Fibroblast of pulmonary artery (primary cell): Measurements from ENCODE around the gene UBE2E2.

Source experiments
- DNase-seq: peaks from one replicate; pipeline ENCODE4 v3.0.0-alpha.2; 2010; ENCODE audit warnings: low read depth
- H3K4me3 ChIP-seq: replicated peaks from 2 replicates; pipeline ENCODE4 v1.5.1; 2011; ENCODE audit warnings: low read depth, mild to moderate bottlenecking, control low read depth, low read length, moderate library complexity
- TF ChIP-seq, protein P1 (sequence below): IDR thresholded peaks from 2 replicates; pipeline ENCODE4 v1.5.1; 2011; ENCODE audit warnings: mild to moderate bottlenecking, control low read depth, low read length, inconsistent platforms; ENCODE audit errors: missing control alignments

The UBE2E2 gene

DNA sequence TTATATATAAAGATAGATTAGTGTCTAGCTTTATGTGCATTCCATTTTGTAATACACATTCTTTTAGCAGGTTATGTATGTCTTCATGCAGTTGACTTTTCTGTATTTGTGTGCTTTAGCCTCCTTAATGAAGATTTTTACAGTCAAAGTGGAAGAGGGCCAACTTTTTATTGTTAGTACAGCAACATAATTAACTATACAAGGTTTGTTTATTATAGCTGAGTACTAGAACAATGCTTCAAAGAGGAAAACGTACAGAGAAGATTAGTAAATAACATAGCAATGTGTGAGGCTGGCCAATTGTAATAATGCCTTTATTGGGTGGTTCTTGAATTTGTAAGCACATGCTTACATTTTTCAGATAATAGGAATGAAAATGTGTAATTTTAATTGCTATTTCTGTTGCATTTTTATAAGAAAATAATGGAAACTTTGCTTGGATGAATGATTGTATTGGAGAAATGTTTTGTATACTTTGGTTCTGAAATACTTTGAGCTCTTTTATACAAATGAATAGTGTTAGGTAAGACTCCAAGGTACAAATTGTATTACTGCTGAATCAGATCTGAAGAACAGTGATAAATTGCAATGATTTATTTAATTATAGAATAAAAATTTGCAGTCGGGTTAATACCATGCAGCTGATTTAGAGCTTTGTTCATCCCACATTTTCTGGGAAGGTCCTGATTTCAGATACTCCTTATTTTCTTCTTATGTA lies 41.4 kb downstream of the UBE2E2 start:
- DNase-seq = no peak
- TF ChIP-seq, protein P1, sequence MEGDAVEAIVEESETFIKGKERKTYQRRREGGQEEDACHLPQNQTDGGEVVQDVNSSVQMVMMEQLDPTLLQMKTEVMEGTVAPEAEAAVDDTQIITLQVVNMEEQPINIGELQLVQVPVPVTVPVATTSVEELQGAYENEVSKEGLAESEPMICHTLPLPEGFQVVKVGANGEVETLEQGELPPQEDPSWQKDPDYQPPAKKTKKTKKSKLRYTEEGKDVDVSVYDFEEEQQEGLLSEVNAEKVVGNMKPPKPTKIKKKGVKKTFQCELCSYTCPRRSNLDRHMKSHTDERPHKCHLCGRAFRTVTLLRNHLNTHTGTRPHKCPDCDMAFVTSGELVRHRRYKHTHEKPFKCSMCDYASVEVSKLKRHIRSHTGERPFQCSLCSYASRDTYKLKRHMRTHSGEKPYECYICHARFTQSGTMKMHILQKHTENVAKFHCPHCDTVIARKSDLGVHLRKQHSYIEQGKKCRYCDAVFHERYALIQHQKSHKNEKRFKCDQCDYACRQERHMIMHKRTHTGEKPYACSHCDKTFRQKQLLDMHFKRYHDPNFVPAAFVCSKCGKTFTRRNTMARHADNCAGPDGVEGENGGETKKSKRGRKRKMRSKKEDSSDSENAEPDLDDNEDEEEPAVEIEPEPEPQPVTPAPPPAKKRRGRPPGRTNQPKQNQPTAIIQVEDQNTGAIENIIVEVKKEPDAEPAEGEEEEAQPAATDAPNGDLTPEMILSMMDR = no peak
- H3K4me3 ChIP-seq = no peak overlapping the region

DNA sequence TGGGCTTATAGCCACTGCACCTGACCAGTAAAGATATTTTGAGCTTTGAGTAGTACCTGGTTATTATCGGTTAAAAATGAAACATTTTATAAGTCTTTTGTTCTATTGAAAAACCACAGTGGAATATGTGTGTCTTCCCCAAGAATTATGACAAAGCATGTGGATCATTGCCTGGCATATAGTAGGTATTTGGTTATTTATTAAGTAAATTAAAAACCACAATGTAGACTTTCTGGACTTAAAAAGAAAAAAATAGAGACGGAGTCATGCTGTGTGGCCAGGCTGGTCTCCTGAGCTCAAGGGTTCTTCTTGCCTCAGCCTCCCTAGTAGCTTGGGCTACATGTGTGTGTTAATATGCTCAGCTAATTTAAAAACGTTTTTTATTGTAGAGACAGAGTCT lies 43.5 kb downstream of the UBE2E2 start:
- TF ChIP-seq, protein P1 = no peak
- no peak for DNase-seq
- H3K4me3 ChIP-seq = no peak overlapping the region

DNA sequence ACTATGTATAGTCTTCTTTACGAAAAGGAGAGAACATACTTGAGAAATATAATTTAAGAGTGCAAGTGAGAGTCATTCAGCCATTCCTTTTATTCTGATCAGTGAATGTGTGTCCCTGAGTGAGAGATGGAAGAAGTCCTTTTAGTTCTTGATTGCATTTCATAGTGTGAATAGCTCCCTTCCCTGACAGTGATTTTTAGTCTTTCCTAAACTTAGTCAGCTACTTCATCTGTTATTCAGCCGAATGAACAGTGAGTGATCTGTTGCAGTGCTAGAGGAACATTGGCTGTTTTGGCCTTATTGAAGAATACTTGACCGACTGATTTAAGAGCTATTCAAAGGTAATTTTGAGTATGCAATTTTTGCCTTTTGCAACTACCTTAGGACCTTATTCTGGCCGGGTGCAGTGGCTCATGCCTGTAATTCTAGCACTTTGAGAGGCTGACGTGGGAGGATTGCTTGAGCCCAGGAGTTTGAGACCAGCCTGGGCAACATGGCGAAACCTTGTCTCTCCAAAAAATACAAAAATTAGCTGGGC lies 45.5 kb downstream of the UBE2E2 start:
- no peak for DNase-seq
- no peak overlapping the region for H3K4me3 ChIP-seq
- TF ChIP-seq, protein P1 = no peak

DNA sequence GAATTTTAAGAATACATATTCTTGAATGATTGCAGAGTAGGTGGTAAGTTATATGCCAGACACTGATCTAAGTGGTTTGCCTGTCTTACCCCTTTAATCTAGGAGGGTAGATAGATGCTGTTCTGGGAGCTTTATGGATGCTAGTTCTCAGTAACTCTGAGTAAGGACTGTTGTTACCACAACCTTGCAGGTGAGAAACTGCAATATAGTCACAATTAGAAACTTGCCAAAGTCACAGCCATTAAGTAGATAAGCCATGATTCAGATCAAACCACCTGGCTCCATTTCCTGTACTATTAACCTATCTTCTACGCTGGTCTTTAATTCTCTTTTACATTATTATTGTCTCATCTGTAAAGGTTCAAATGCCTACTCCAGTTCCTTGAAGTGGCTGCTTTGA lies 46.8 kb downstream of the UBE2E2 start:
- DNase-seq = no peak
- no peak overlapping the region for H3K4me3 ChIP-seq
- TF ChIP-seq, protein P1 = no peak

DNA sequence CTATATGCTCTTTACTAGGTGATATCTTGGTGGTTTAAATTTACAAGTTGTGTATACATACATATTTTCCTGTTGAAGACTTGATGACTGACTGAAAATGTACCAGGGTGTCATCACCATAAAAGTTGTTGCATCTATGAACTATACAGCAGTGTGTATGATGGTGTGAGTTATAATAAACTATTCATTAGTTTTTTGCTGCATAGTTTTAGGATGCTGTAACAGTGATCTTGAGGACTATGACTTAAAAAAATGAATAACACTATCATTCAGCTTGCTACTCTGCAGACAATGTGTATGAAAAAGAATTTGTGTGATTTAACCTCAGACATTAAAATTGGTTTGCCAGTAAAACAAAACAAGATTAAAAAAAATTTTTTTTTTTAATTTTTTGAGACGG lies 49.0 kb downstream of the UBE2E2 start:
- H3K4me3 ChIP-seq = no peak overlapping the region
- no peak for DNase-seq
- TF ChIP-seq, protein P1 = no peak

DNA sequence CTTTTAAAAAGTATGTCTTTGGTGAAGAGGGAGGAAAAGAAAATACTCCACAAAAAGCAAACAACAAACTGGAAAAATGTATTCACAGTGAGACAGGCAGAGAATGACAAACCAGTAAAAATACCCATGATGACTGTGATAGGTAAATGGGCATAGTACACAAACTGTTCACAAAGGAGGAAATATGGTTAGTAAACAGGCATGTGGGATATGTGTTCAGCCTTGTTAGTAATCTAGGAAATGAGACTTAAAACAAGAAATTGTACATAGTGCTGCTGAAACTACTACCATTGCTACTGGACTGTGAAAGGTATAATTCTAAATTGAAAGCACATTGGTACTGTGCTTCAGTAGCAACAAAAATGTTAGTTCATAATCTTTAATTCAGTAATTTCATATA lies 50.1 kb downstream of the UBE2E2 start:
- TF ChIP-seq, protein P1 = no peak
- H3K4me3 ChIP-seq = no peak overlapping the region

DNA sequence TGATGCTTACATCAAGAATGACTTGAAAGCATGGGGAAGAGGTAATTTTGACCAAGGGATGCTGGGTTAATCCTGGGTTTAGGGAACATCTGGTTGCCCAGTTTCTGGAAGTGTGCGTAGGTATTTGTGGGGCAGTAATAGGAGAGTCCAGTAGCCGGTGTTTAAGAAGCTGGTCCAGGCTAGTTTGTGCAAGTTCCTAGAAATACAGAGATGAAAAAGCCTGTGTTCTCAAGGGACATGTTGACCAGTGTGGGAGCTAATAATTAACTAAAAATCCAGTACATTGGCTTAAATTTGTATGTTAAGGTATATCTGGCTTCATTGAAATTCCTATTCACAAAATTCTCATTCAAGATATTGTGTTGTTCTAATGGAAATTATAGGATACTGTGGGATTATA lies 51.2 kb downstream of the UBE2E2 start:
- no peak overlapping the region for H3K4me3 ChIP-seq
- no peak for DNase-seq
- TF ChIP-seq, protein P1 = no peak

More for the DNA sequence above, 50.1 kb downstream of the UBE2E2 start:
- no peak for DNase-seq
